Osteoblast (primary cell): ENCODE results near the gene CACNA2D3. TPM values are rescaled to one million over a fixed set of nuclear protein-coding genes. Genes with fewer than 3 reads are reported as not detected.

ENCODE experiments used
- DNase-seq: peaks from one replicate; pipeline ENCODE4 v3.0.0; 2011; ENCODE audit warnings: low spot score, mixed read lengths; ENCODE audit not compliant: insufficient read length; ENCODE audit errors: missing footprints
- H2AFZ ChIP-seq: 2 replicates; pipeline ENCODE4 v1.6.0; 2011; ENCODE audit warnings: mild to moderate bottlenecking, low read length
- H3K27ac ChIP-seq: 2 replicates; pipeline ENCODE4 v1.5.1; 2011; ENCODE audit warnings: mild to moderate bottlenecking, low read depth, low read length, moderate library complexity
- H3K27me3 ChIP-seq: 2 replicates; pipeline ENCODE4 v1.6.0; 2012; ENCODE audit warnings: mild to moderate bottlenecking, control low read depth, inconsistent platforms, low read length, moderate library complexity; ENCODE audit not compliant: insufficient read depth
- H3K36me3 ChIP-seq: 2 replicates; pipeline ENCODE4 v1.5.1; 2011; ENCODE audit warnings: mild to moderate bottlenecking, low read length, control low read depth, moderate library complexity; ENCODE audit not compliant: insufficient read depth
- H3K4me1 ChIP-seq: 2 replicates; pipeline ENCODE4 v1.5.1; 2011; ENCODE audit warnings: mild to moderate bottlenecking, low read length, control low read depth, moderate library complexity; ENCODE audit not compliant: insufficient read depth
- H3K4me2 ChIP-seq: 2 replicates; pipeline ENCODE4 v1.6.0; 2011; ENCODE audit warnings: mild to moderate bottlenecking, low read length; ENCODE audit not compliant: insufficient read depth
- H3K4me3 ChIP-seq: fragments of 200-600 bp; sonication (generic); 3 replicates; pipeline ENCODE4 v1.5.1; 2012; ENCODE audit warnings: mild to moderate bottlenecking, low read length, inconsistent platforms; ENCODE audit not compliant: insufficient read depth
- H3K79me2 ChIP-seq: 2 replicates; pipeline ENCODE4 v1.6.0; 2012; ENCODE audit warnings: mild to moderate bottlenecking, low read length, control low read depth, inconsistent platforms; ENCODE audit not compliant: insufficient read depth
- H3K9me3 ChIP-seq: 2 replicates; pipeline ENCODE4 v1.5.1; 2011; ENCODE audit warnings: low read depth, low read length, control low read depth
- H4K20me1 ChIP-seq: 2 replicates; pipeline ENCODE4 v1.6.0; 2012; ENCODE audit warnings: mild to moderate bottlenecking, low read length, control low read depth; ENCODE audit not compliant: insufficient read depth
- CTCF ChIP-seq: IDR thresholded peaks from 2 replicates; pipeline ENCODE4 v1.5.1; 2011; ENCODE audit warnings: mild to moderate bottlenecking, low read depth, low read length, moderate library complexity; ENCODE audit errors: extremely low read depth
- total RNA-seq: library from RNA; depleted of rRNA; stranded (reverse); fragments of >200 nt; gene quantifications from 2 replicates; pipeline ENCODE4 v1.2.3, GENCODE V29; 2012

CACNA2D3 gene
- total RNA-seq, 1 donor = 0.36 TPM

- no peak for TF ChIP-seq CTCF
- no peaks in the 10 kb centered on the region for H4K20me1 ChIP-seq
Observed at GRCh38 chr3:54536450-54536849, 414.1 kb downstream of the CACNA2D3 start.

GRCh38 chr3:54537506-54537905 is 415.2 kb downstream of the CACNA2D3 start:
- Histone ChIP-seq H2AFZ (no peak overlapping the region), H3K4me2 (no peak overlapping the region), H3K4me1 (no peaks in the 10 kb centered on the region), H3K36me3 (no peaks in the 10 kb centered on the region), H3K79me2 (no peaks in the 10 kb centered on the region), H4K20me1 (no peaks in the 10 kb centered on the region), H3K9me3 (peaks cover 3% of the 10 kb centered on the region), H3K27me3 (no peaks in the 10 kb centered on the region), H3K27ac (no peak overlapping the region), H3K4me3 (no peak overlapping the region)
- no peak for DNase-seq
- TF ChIP-seq CTCF = no peak

More at GRCh38 chr3:54536450-54536849, 414.1 kb downstream of the CACNA2D3 start:
- Histone ChIP-seq H3K4me3 (no peak overlapping the region), H3K27me3 (no peaks in the 10 kb centered on the region), H3K4me1 (no peaks in the 10 kb centered on the region), H3K4me2 (no peak overlapping the region), H3K36me3 (no peaks in the 10 kb centered on the region), H3K9me3 (peaks cover 3% of the 10 kb centered on the region), H3K79me2 (no peaks in the 10 kb centered on the region), H3K27ac (no peak overlapping the region), H2AFZ (no peak overlapping the region)
- DNase-seq = no peak

GRCh38 chr3:54538346-54538745 is 416.0 kb downstream of the CACNA2D3 start:
- Histone ChIP-seq H3K79me2 (no peaks in the 10 kb centered on the region), H3K4me3 (no peak overlapping the region), H3K27ac (no peak overlapping the region), H4K20me1 (no peaks in the 10 kb centered on the region), H2AFZ (no peak overlapping the region), H3K36me3 (no peaks in the 10 kb centered on the region), H3K27me3 (no peaks in the 10 kb centered on the region), H3K4me2 (no peak overlapping the region), H3K9me3 (peaks cover 3% of the 10 kb centered on the region), H3K4me1 (no peaks in the 10 kb centered on the region)
- no peak for DNase-seq
- TF ChIP-seq CTCF = no peak

- DNase-seq = no peak
- Histone ChIP-seq H3K4me3 (no peak overlapping the region), H3K36me3 (no peaks in the 10 kb centered on the region), H3K27me3 (no peaks in the 10 kb centered on the region), H3K9me3 (peaks cover 3% of the 10 kb centered on the region), H3K4me1 (no peaks in the 10 kb centered on the region), H4K20me1 (no peaks in the 10 kb centered on the region), H3K79me2 (no peaks in the 10 kb centered on the region), H3K4me2 (no peak overlapping the region), H2AFZ (no peak overlapping the region), H3K27ac (no peak overlapping the region)
- no peak for TF ChIP-seq CTCF
Observed at GRCh38 chr3:54541369-54541768, 419.0 kb downstream of the CACNA2D3 start.
